HG03103 (cell line): ENCODE data around the gene ARID3C.

Source experiments
- ATAC-seq: cut with Tn5 transposase; IDR thresholded peaks from one replicate; pipeline ENCODE4 v1.9.1; 2021; ENCODE audit warnings: low read depth; ENCODE audit not compliant: unreplicated experiment

The ARID3C gene

GRCh38 chr9:34628656-34629490, at the start of gene ARID3C:
Gene ARID3C (minus strand): TSS chr9:34629066. CDS start chr9:34628014, 1,052 bp downstream.
- ATAC-seq = no peak

DNA sequence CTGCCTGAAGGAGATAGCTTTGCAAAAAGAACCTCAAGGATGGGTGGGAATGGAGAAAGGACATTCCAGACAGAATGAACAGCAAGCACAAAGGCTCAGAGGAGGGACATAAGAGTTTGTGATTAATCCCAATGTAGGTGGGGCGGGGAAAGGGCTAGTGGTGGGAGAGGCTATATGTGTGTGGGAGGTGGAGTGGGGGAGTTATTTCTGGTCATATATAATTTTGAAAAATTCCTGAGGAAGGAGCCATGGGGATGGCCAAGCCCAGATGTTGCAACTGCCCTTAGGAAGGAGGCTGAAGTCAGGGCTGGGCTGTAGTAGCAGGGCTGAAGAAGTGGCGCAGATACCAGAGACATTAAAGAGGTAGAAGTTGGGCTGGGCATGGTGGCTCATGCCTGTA, 47.0 kb upstream of the ARID3C start:
- no peak for ATAC-seq

DNA sequence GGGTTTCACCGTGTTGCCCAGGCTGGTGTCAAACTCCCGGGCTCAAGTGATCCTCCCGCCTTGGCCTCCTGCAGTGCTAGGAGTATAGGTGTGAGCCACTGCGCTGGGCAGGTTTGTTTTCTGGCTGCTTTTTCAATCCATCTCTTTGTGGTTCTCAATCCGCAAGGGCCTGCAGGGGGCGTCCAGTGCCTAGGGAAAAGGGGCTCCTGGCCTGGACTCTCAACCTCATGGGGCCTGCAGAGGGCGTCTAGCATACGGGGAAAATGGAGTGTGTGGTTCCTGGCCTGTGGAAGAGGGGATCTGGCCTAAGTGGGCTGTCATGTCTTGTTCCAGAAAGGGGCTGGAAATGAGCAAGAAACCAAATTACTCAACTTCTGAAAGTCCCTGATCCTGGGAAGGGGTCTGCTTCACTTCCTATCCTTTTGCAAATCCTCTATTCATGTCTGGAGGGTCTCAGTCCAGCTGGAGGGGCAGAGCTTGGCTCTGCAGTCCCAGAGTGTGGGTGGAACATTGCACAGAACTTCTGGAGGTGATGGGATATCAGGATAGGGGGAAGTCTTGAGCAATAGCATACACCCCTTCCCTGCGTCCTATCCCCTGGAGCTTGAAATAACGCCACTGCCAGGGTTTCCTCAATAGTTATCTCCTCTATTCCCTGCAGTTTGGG, 46.3 kb upstream of the ARID3C start:
- peak; percentile 52 for ATAC-seq

DNA sequence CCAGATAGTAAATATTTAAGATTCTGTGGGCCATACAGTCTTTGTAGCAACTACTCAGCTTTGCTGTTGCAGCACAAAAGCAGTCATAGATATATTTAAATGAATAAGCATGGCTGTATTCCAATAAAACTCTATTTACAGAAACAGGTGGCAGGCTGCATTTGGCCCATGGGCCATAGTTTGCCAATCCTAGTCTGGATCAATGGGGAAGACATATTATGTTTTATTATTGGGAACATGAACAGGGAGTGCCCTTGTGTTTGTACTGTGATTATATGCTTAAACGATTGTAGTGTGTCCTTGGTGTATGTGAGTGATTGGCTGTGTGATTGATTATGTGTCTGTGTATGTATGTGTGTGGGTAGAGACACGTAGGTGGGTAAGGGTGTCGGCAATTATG, 45.6 kb upstream of the ARID3C start:
- no peak for ATAC-seq

DNA sequence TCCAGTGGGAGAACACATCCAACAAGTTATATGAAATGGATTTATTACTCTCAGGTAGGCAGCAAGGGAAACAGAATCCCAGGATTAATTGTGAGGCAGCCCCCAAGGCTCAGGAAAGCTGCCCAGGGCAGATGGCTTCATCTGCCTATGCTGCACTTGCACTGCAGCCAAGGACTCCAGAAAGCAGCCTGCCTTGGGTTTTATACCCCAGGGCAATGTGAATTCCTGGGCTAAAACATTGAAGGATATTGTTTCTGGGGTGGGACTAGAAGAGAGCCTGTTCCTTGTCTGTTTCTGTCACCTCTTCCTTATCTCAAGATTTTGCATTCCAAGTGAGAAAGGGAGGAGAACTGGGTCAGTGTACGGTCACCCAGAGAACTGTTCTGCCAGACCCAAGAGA, 42.4 kb upstream of the ARID3C start:
- no peak for ATAC-seq

- no peak for ATAC-seq
These were observed 41.1 kb upstream of the ARID3C start for GRCh38 chr9:34669809-34670562.

GRCh38 chr9:34665381-34666250, 36.8 kb upstream of the ARID3C start:
- peak; percentile 56 for ATAC-seq

DNA sequence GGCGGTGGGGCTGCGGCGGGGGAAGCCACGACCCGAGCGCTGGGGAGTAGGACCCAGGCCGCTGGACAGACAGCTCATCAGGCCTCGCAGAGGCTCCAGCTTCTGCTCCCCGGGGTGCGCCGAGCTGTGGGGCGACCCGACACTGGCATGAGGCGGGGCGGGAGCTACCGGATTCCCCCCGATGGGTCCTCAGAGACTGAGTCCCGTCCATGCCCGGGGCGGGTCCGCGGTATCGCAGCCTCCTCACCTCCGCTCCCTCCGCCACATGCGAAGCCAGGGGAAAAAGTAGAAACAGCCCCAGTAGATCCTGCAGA, 36.2 kb upstream of the ARID3C start:
- no peak for ATAC-seq

GRCh38 chr9:34664281-34665066, 35.6 kb upstream of the ARID3C start:
- peak; percentile 55 for ATAC-seq

GRCh38 chr9:34663303-34663605, 34.4 kb upstream of the ARID3C start:
- no peak for ATAC-seq

GRCh38 chr9:34662526-34663302, 33.8 kb upstream of the ARID3C start, which contains the start of gene CCL27:
Gene CCL27 (minus strand): TSS chr9:34662657. CDS start chr9:34662633, 24 bp downstream.
- ATAC-seq = no peak

DNA sequence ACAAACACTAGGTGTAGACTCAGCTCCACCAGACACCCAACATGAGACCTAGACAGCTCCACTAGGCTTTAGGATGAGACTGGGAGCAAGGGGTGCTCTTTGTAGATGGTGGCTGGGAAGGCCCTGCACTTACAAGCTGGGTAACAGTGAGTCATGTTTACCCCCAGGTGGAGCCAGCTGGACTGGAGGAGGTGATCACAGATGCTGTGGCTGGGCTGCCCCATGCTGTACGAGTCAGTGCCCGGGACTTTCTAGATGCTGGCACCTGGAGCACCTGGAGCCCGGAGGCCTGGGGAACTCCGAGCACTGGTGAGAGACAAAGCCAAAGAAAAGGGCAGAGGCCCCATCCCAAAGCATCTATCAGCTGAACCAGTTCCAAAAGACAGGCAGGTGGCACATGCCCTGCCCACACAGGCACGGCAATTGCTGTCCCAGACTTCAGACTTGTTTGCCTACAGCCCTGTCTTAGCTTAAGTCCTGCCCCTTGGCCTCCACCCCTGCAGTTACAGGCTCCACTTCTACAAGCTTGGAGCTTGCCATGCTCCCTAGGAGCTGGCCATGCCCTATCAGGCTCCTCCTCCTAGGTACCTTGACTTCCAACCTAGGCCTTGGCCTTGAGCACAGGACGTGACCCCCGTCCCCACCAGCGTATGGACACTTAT, 30.9 kb upstream of the ARID3C start:
- ATAC-seq = no peak

- no peak for ATAC-seq
These were observed 29.6 kb upstream of the ARID3C start for GRCh38 chr9:34658461-34658860.

- ATAC-seq = no peak
These were observed 28.1 kb upstream of the ARID3C start for GRCh38 chr9:34656992-34657391.

DNA sequence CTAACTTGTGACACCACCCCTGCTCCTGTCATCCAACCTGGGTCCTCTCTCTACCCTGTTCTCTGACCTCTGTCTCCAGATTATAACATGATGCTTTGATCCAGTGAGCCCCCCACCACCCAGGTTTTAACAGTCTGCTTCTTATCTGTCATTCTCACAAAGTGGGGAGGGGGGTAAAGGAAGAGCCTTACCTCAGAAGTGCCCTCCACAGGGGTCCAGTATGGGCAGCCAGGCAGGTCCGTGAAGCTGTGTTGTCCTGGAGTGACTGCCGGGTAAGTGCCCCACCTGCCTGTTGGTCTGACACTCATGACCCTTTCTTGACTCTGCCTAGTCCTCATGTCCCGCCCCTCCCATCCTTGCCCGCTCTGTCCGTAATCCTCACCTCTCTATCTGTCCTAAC, 26.5 kb upstream of the ARID3C start:
- ATAC-seq = no peak

DNA sequence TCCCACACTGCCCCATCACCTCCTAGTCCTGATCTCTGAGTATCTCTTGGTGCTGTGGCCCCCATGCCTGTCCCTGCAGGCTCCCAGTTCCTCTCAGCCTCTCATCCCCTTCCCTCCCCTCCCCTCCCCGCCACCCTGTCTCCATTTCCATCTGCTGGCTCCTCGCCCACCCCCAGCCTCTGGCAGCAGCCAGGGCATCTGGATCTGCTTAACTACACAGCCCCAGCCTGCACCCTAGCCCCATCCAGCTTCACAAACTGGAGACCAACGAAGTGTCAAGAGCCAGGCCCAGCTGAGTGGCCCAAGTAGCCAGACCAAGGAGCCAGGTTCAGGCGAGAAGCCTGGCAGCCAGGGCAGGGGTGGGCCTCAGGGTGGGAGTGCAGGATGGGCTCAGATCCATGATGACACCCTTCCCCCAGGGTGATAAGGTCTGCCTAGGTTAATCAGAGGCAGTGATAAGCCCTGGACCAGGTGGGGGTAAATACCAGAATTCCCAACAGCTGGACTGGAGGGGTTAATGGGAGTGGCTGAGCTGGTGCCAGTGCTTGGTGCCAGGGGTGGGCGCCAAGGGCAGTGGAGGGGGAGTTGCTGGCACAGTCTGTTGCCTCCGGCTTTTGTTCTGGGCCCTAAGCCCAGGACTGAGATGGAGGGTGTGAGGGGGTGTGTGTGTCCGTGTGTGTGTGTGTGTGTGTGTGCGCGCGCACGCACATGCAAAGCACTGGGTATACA, 25.6 kb upstream of the ARID3C start:
- ATAC-seq = no peak

GRCh38 chr9:34653151-34654072, 24.5 kb upstream of the ARID3C start:
- no peak for ATAC-seq
